Measurements from ENCODE around the gene EMILIN2. TPM values are rescaled to one million over a fixed set of nuclear protein-coding genes. Genes with fewer than 3 reads are reported as not detected.

EMILIN2 gene
- total RNA-seq, 1 donor from 2014 or later, result 29.6 TPM

DNA sequence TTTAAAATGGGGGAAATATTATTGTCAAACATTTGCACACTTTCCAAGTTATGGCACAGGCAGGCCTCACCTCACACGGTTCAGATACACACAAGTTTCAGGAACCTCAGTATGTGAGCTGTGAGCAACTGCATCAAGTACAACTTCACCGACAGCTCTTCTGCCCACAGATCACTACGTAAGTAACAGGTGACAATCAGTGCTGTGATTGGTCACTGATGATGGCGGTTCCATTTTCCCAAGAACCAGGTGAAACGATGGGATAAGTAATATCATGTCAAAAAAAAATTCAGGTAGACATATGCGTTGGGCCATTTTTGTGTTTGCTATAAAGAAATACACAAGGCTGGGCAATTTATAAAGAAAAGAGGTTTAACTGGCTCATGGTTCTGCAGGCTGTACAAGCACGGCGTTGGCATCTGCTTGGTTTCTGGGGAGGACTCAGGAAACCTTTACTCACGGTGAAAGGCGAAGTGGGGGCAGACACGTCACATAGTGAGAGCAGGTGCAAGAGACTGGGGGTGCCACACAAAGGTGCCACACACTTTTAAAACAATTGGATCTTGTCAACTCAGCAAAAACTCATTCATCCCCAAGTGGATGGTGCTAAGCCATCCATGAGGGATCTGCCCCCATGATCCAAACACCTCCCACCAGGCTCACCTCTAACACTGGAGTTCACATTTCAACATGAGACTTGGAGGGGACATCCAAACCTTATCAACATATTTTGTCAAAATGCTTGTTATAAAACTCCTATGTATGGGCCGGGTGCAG lies 108.3 kb downstream of the EMILIN2 start:
- DNase-seq (ENCODE audit: low read depth), result no peak

DNA sequence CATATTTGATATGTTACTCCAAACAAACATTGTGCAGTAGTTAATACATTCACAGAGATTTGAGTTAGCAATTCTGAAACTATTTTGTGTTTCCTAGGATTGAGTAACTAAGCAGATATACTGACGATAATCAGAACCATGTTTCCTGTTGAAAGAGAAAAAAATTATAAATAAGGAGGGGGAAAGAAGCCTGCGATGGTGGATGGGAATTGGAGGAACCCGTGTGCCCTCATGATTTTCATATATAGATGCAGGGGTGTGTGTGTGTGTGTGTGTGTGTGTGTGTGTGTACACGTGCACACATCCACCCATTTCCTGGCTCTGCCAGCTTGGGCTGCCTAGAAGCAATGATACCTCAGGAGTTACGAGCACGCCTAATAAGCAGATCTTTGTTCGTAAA lies 109.2 kb downstream of the EMILIN2 start:
- H3K27ac Mint-ChIP-seq (ENCODE audit: unreplicated experiment), result no peak overlapping the region
- Histone ChIP-seq H3K4me3 (ENCODE audit: insufficient read depth, low read depth, low read length) (no peak overlapping the region), H3K4me1 (ENCODE audit: insufficient read depth, low read length) (no peaks in the 10 kb centered on the region), H3K36me3 (ENCODE audit: insufficient read depth, low read length) (peaks cover 15% of the 10 kb centered on the region), H3K9ac (ENCODE audit: low read length) (no peak overlapping the region), H4K20me1 (ENCODE audit: insufficient read depth, low read length) (peaks cover 10% of the 10 kb centered on the region), H3K27me3 (ENCODE audit: insufficient read depth, low read length) (no peaks in the 10 kb centered on the region), H3K9me3 (ENCODE audit: insufficient read depth, low read depth, low read length) (no peaks in the 10 kb centered on the region), H2AFZ (ENCODE audit: low read depth, low read length) (no peak overlapping the region), H3K79me2 (ENCODE audit: insufficient read depth, low read length) (peaks cover 4% of the 10 kb centered on the region), H3K27ac (ENCODE audit: low read depth, low read length) (no peak overlapping the region), H3K4me2 (ENCODE audit: low read length) (no peak overlapping the region)
- H3K4me1 Mint-ChIP-seq (ENCODE audit: low read depth, unreplicated experiment), result peaks cover 8% of the 10 kb centered on the region
- TF ChIP-seq, protein P1, sequence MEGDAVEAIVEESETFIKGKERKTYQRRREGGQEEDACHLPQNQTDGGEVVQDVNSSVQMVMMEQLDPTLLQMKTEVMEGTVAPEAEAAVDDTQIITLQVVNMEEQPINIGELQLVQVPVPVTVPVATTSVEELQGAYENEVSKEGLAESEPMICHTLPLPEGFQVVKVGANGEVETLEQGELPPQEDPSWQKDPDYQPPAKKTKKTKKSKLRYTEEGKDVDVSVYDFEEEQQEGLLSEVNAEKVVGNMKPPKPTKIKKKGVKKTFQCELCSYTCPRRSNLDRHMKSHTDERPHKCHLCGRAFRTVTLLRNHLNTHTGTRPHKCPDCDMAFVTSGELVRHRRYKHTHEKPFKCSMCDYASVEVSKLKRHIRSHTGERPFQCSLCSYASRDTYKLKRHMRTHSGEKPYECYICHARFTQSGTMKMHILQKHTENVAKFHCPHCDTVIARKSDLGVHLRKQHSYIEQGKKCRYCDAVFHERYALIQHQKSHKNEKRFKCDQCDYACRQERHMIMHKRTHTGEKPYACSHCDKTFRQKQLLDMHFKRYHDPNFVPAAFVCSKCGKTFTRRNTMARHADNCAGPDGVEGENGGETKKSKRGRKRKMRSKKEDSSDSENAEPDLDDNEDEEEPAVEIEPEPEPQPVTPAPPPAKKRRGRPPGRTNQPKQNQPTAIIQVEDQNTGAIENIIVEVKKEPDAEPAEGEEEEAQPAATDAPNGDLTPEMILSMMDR (IDR thresholded peaks at IDR 0.05; ENCODE audit: insufficient read depth, low read depth, low read length), result no peak
- TF ChIP-seq EZH2 (IDR thresholded peaks at IDR 0.05; ENCODE audit: insufficient read depth, low read length), result no peak
- DNase-seq (ENCODE audit: low read depth) (no peak), FAIRE-seq (no peak)
- H3K27me3 Mint-ChIP-seq (ENCODE audit: low read depth, unreplicated experiment), result no peaks in the 10 kb centered on the region
- H3K9me3 Mint-ChIP-seq (ENCODE audit: unreplicated experiment), result no peaks in the 10 kb centered on the region
- peaks cover 21% of the 10 kb centered on the region for H3K36me3 Mint-ChIP-seq (ENCODE audit: low read depth, unreplicated experiment)
- no peak overlapping the region for H3K4me3 Mint-ChIP-seq (ENCODE audit: unreplicated experiment)

More for the DNA sequence above, 108.3 kb downstream of the EMILIN2 start:
- no peak overlapping the region for H2AFZ ChIP-seq (ENCODE audit: low read depth, low read length)
- TF ChIP-seq, protein P1 (IDR thresholded peaks at IDR 0.05; ENCODE audit: insufficient read depth, low read depth, low read length), result no peak
- no peak for TF ChIP-seq EZH2 (IDR thresholded peaks at IDR 0.05; ENCODE audit: insufficient read depth, low read length)
- H3K9me3 ChIP-seq (ENCODE audit: insufficient read depth, low read depth, low read length), result no peaks in the 10 kb centered on the region
- H3K27me3 ChIP-seq (ENCODE audit: insufficient read depth, low read length), result no peaks in the 10 kb centered on the region
- H3K4me3 ChIP-seq (ENCODE audit: insufficient read depth, low read depth, low read length), result no peak overlapping the region
- FAIRE-seq, result no peak
- H4K20me1 ChIP-seq (ENCODE audit: insufficient read depth, low read length), result peaks cover 7% of the 10 kb centered on the region
- H3K4me1 ChIP-seq (ENCODE audit: insufficient read depth, low read length), result no peaks in the 10 kb centered on the region
- Mint-ChIP-seq H3K9me3 (ENCODE audit: unreplicated experiment) (no peaks in the 10 kb centered on the region), H3K4me3 (ENCODE audit: unreplicated experiment) (no peak overlapping the region), H3K36me3 (ENCODE audit: low read depth, unreplicated experiment) (peaks cover 21% of the 10 kb centered on the region), H3K27me3 (ENCODE audit: low read depth, unreplicated experiment) (no peaks in the 10 kb centered on the region), H3K4me1 (ENCODE audit: low read depth, unreplicated experiment) (peaks cover 7% of the 10 kb centered on the region), H3K27ac (ENCODE audit: unreplicated experiment) (no peak overlapping the region)
- peaks cover 15% of the 10 kb centered on the region for H3K36me3 ChIP-seq (ENCODE audit: insufficient read depth, low read length)
- H3K4me2 ChIP-seq (ENCODE audit: low read length), result no peak overlapping the region
- no peak overlapping the region for H3K9ac ChIP-seq (ENCODE audit: low read length)
- no peak overlapping the region for H3K27ac ChIP-seq (ENCODE audit: low read depth, low read length)
- no peaks in the 10 kb centered on the region for H3K79me2 ChIP-seq (ENCODE audit: insufficient read depth, low read length)

DNA sequence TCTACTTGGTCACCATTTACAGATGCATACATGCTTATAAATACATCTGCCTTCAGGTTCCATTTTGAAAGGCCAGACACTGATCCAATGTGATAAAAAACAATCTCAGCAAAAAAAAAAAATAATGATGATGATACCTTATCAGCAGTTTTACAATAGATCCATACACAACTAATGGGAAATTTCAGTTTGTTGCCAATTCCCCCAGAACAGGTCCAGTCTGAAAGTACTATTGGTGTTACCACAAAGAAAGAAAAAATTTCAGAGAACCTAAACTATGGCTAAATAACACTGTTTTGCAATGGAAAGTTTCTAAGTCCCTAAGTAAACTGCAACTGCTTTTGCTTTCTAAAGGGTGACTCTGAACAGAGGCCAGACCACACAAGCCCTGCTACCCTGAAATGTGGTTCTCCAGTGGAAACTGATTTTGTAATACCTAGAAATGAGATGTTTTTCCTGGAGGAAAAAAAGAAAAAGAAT lies 112.1 kb downstream of the EMILIN2 start:
- peaks cover 3% of the 10 kb centered on the region for H3K36me3 ChIP-seq (ENCODE audit: insufficient read depth, low read length)
- no peak for FAIRE-seq
- Mint-ChIP-seq H3K36me3 (ENCODE audit: low read depth, unreplicated experiment) (peaks cover 17% of the 10 kb centered on the region), H3K9me3 (ENCODE audit: unreplicated experiment) (no peaks in the 10 kb centered on the region), H3K27me3 (ENCODE audit: low read depth, unreplicated experiment) (no peaks in the 10 kb centered on the region), H3K4me1 (ENCODE audit: low read depth, unreplicated experiment) (peaks cover 19% of the 10 kb centered on the region), H3K4me3 (ENCODE audit: unreplicated experiment) (no peak overlapping the region), H3K27ac (ENCODE audit: unreplicated experiment) (no peak overlapping the region)
- H3K9ac ChIP-seq (ENCODE audit: low read length), result no peak overlapping the region
- TF ChIP-seq EZH2 (IDR thresholded peaks at IDR 0.05; ENCODE audit: insufficient read depth, low read length), result no peak
- TF ChIP-seq, protein P1 (IDR thresholded peaks at IDR 0.05; ENCODE audit: insufficient read depth, low read depth, low read length), result no peak
- H2AFZ ChIP-seq (ENCODE audit: low read depth, low read length), result no peak overlapping the region
- no peaks in the 10 kb centered on the region for H3K9me3 ChIP-seq (ENCODE audit: insufficient read depth, low read depth, low read length)
- H4K20me1 ChIP-seq (ENCODE audit: insufficient read depth, low read length), result peaks cover 23% of the 10 kb centered on the region
- H3K4me3 ChIP-seq (ENCODE audit: insufficient read depth, low read depth, low read length), result no peak overlapping the region
- H3K4me1 ChIP-seq (ENCODE audit: insufficient read depth, low read length), result no peaks in the 10 kb centered on the region
- H3K27ac ChIP-seq (ENCODE audit: low read depth, low read length), result no peak overlapping the region
- H3K4me2 ChIP-seq (ENCODE audit: low read length), result no peak overlapping the region
- DNase-seq (ENCODE audit: low read depth), result peak; percentile 33
- peaks cover 22% of the 10 kb centered on the region for H3K79me2 ChIP-seq (ENCODE audit: insufficient read depth, low read length)
- H3K27me3 ChIP-seq (ENCODE audit: insufficient read depth, low read length), result no peaks in the 10 kb centered on the region

Data from astrocyte (in vitro differentiated cells and primary cell).